ENCODE measurements around the gene CBLL1. TPM values are rescaled to one million over a fixed set of nuclear protein-coding genes. Genes with fewer than 3 reads are reported as not detected.

CBLL1 gene
- total RNA-seq, 3 donors from 2014 or later: 27.5 to 49.3 (median 30.4) TPM

DNA sequence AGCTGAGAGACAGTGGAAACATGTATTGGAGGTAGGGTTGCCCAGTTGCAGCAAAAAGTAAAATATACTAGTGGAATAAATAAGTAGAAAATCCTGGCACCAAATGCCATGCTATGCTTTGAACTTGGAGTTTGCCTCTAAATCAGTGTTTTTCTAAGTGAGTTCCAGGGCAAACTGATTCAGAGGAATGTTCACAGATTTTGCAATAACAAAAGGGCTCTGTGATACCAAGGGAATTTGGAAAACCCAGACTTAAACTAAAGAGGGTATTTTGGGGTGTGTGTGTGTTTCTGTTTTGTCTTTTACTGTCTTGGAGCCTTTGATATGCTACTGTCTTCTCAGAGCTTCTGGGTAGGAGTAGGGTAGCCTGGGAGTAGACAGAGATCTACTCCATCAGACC is 43.4 kb upstream of the CBLL1 start:
- TF ChIP-seq POLR2AphosphoS5 (IDR thresholded peaks at IDR 0.05) (no peak), POLR2A (IDR thresholded peaks at IDR 0.05) (no peak)
- TF ChIP-seq, protein P1, sequence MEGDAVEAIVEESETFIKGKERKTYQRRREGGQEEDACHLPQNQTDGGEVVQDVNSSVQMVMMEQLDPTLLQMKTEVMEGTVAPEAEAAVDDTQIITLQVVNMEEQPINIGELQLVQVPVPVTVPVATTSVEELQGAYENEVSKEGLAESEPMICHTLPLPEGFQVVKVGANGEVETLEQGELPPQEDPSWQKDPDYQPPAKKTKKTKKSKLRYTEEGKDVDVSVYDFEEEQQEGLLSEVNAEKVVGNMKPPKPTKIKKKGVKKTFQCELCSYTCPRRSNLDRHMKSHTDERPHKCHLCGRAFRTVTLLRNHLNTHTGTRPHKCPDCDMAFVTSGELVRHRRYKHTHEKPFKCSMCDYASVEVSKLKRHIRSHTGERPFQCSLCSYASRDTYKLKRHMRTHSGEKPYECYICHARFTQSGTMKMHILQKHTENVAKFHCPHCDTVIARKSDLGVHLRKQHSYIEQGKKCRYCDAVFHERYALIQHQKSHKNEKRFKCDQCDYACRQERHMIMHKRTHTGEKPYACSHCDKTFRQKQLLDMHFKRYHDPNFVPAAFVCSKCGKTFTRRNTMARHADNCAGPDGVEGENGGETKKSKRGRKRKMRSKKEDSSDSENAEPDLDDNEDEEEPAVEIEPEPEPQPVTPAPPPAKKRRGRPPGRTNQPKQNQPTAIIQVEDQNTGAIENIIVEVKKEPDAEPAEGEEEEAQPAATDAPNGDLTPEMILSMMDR (IDR thresholded peaks at IDR 0.05): no peak
- H3K4me1 ChIP-seq: no peaks in the 10 kb centered on the region
- no peaks in the 10 kb centered on the region for H3K27me3 ChIP-seq
- no peak overlapping the region for H3K27ac ChIP-seq
- DNase-seq (ENCODE audit: low spot score in 2 of 2): no peak
- no peaks in the 10 kb centered on the region for H3K9me3 ChIP-seq
- intact Hi-C loops (cut with DNase I; ENCODE audit: low total_unique reads): no loop called here
- no peaks in the 10 kb centered on the region for H3K36me3 ChIP-seq
- no peak overlapping the region for H3K4me3 ChIP-seq

DNA sequence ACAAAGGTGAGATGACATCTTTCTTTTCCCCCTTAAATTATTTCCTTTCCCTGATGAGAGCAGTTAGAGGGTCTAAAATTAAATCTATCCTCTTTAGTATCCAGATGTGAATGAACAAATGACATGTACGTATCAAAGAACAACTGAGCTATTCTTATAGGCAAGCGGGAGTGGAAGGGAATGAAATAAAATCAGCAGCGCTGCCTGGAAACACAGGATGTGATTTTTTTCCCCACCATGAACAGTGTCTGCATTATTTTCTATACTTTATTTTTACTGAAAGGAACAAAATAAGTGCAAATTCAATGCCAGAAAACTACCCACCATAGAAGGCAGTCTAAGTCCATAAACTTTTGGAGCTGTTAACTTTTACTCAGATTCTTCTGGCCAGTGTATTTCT is 42.8 kb upstream of the CBLL1 start:
- Histone ChIP-seq H3K4me3 (no peak overlapping the region), H3K27ac (no peak overlapping the region)

DNA sequence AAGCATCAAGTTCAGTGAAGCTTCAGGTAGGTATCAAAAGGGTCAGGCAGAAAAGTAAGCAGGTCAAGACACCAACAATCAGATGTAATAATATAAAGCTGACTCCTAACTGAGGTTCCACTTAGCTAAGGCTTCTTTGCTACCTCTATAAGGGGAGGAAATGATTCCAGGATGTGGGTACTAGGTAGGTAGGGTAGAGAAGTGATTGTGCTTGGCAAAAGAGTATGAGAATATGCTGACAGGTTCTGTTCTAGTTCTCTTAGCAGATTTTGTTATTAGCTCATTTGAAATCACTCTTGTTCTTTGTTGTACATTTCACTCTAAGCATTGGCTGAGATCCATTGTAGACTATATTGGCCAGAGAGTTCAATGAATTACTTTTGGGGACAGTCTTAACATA is 40.7 kb upstream of the CBLL1 start:
- no peak overlapping the region for H3K27ac ChIP-seq
- no peak for DNase-seq (ENCODE audit: low spot score in 2 of 2)

More for the DNA sequence above, 42.8 kb upstream of the CBLL1 start:
- intact Hi-C loops (cut with DNase I; ENCODE audit: low total_unique reads): no loop called here
- no peak for DNase-seq (ENCODE audit: low spot score in 2 of 2)
- Histone ChIP-seq H3K4me1 (no peaks in the 10 kb centered on the region), H3K36me3 (no peaks in the 10 kb centered on the region), H3K9me3 (no peaks in the 10 kb centered on the region), H3K27me3 (no peaks in the 10 kb centered on the region)
- TF ChIP-seq, protein P1 (IDR thresholded peaks at IDR 0.05): no peak
- TF ChIP-seq POLR2A (IDR thresholded peaks at IDR 0.05) (no peak), POLR2AphosphoS5 (IDR thresholded peaks at IDR 0.05) (no peak)

DNA sequence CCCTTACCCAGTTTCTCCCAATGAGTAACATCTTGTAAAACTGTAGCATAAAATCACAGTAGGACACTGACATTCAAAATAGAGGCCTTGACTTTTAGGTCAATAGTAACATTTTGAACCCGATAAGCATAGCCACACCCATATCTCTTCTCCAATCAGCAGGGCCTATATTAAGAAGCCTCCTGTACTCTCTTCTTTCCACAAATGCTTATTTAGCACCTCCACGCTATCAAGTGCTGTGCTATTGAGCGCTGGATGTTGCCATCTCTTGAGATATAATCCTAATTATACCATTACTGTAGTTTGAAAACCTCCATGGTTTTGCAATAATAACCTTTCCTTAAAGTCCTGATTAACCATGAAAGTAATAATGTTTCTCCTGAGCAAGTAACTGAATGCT is 40.1 kb upstream of the CBLL1 start:
- intact Hi-C loops (cut with DNase I; ENCODE audit: low total_unique reads): no loop called here
- no peak for TF ChIP-seq POLR2AphosphoS5 (IDR thresholded peaks at IDR 0.05)
- no peak for TF ChIP-seq POLR2A (IDR thresholded peaks at IDR 0.05)
- TF ChIP-seq, protein P1 (IDR thresholded peaks at IDR 0.05): no peak

More for the DNA sequence above, 40.7 kb upstream of the CBLL1 start:
- H3K4me1 ChIP-seq: no peaks in the 10 kb centered on the region
- H3K4me3 ChIP-seq: no peak overlapping the region
- TF ChIP-seq, protein P1 (IDR thresholded peaks at IDR 0.05): no peak
- no peak for TF ChIP-seq POLR2A (IDR thresholded peaks at IDR 0.05)
- no peak for TF ChIP-seq POLR2AphosphoS5 (IDR thresholded peaks at IDR 0.05)
- intact Hi-C loops (cut with DNase I; ENCODE audit: low total_unique reads): no loop called here
- no peaks in the 10 kb centered on the region for H3K27me3 ChIP-seq
- no peaks in the 10 kb centered on the region for H3K36me3 ChIP-seq
- H3K9me3 ChIP-seq: no peaks in the 10 kb centered on the region

DNA sequence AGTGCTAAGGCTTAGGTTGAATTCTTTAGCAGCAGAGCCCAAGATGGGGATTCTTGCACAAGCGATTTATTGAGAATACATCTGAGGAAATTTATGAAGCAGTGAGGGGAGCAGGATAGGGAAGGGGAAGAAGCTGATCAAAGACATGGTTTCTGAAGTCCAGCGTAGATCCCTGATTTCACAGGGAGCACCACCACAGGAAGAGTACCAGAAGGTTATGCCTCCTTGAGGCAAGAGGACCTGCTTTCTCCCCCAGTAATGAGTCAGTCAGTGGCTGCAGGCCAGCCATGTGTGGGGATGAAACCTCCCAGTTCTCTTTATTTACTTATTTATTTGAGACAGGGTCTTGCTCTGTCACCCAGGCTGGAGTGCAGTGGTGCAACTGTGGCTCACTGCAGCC is 35.0 kb upstream of the CBLL1 start:
- Histone ChIP-seq H3K36me3 (no peaks in the 10 kb centered on the region), H3K4me3 (no peak overlapping the region), H3K4me1 (no peaks in the 10 kb centered on the region), H3K27ac (no peak overlapping the region), H3K9me3 (no peaks in the 10 kb centered on the region), H3K27me3 (no peaks in the 10 kb centered on the region)
- intact Hi-C loops (cut with DNase I; ENCODE audit: low total_unique reads): no loop called here
- TF ChIP-seq, protein P1 (IDR thresholded peaks at IDR 0.05): no peak
- no peak for TF ChIP-seq POLR2A (IDR thresholded peaks at IDR 0.05)
- TF ChIP-seq POLR2AphosphoS5 (IDR thresholded peaks at IDR 0.05): no peak
- no peak for DNase-seq (ENCODE audit: low spot score in 2 of 2)

More for the DNA sequence above, 40.1 kb upstream of the CBLL1 start:
- no peak overlapping the region for H3K27ac ChIP-seq
- DNase-seq (ENCODE audit: low spot score in 2 of 2): no peak
- no peaks in the 10 kb centered on the region for H3K9me3 ChIP-seq
- H3K4me3 ChIP-seq: no peak overlapping the region
- H3K36me3 ChIP-seq: no peaks in the 10 kb centered on the region
- H3K27me3 ChIP-seq: no peaks in the 10 kb centered on the region
- H3K4me1 ChIP-seq: no peaks in the 10 kb centered on the region
